ENCODE data around the gene GPATCH3. TPM values are rescaled to one million over a fixed set of nuclear protein-coding genes. Genes with fewer than 3 reads are reported as not detected.

Gene GPATCH3
- total and polyA plus RNA-seq, 2 donors (not counting 3 experiments of a cell fraction or from before 2014, with no cell fraction given): 12.1 to 17.7 TPM

DNA sequence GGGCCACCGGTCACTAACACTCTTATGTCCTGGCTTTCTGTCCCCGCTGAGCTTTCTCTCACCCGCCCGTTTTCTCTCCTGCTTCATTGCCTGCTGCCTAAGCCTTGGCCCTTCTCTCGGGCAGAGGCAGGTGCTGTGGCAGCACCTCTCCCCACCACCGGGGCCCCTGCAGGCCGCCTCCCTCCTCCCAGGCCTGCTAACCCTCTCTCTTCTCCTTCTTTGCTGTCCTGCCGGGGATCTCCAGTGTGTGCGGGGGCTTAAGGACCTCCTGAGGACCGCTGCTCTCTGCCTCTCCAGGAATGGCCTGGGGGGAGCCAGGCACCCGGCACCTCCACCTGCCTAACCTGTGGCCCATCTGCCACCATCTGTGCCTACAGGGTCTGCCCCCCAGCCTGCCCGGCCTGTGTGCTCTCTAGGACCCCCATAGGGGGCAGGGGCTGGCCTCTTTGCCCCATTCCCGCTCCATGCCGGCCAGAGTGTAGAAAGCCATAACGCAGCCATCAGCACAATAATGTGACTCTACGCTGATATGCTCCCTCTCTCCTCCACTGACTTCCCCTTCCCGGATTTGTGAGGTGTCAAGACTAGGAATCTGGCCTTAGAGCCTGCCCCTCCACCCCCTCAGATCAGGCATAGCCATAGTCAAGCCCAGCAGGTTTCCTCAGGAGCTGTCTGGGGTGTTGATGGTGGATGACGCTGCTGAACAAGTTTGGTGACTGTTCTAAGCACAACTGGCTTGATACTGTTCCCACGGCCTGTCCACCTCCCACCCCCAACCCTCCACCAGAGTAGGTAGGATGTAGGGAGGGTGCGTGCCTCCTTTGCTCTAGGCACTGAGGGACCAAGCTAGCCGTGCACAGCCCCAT is 43.4 kb downstream of the GPATCH3 start:
- TF ChIP-seq FOS (IDR thresholded peaks at IDR 0.05; ENCODE audit: borderline replicate concordance, insufficient read depth, low read length) (no peak), GATA2 (IDR thresholded peaks at IDR 0.05; ENCODE audit: insufficient read depth, insufficient read length, low read depth, low read length) (no peak), MYC (IDR thresholded peaks at IDR 0.05; ENCODE audit: low read depth, low read length) (no peak)
- TF ChIP-seq, protein P1, sequence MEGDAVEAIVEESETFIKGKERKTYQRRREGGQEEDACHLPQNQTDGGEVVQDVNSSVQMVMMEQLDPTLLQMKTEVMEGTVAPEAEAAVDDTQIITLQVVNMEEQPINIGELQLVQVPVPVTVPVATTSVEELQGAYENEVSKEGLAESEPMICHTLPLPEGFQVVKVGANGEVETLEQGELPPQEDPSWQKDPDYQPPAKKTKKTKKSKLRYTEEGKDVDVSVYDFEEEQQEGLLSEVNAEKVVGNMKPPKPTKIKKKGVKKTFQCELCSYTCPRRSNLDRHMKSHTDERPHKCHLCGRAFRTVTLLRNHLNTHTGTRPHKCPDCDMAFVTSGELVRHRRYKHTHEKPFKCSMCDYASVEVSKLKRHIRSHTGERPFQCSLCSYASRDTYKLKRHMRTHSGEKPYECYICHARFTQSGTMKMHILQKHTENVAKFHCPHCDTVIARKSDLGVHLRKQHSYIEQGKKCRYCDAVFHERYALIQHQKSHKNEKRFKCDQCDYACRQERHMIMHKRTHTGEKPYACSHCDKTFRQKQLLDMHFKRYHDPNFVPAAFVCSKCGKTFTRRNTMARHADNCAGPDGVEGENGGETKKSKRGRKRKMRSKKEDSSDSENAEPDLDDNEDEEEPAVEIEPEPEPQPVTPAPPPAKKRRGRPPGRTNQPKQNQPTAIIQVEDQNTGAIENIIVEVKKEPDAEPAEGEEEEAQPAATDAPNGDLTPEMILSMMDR (IDR thresholded peaks at IDR 0.05; ENCODE audit: extremely low read depth in 1 of 2, insufficient read depth in 1 of 2, low read depth in 1 of 2, low read length in 2 of 2): no peak
- ChIA-PET POLR2A (no interaction called here), CTCF (interaction anchor here (0.6 to 3.6 kb wide), 7 partner anchors 8 to 122 kb away, joined by 3 to 21 read pairs (median 6); partner anchors contain the start of gene ZDHHC18)
- dilution Hi-C loops (cut with MboI; ENCODE audit: extremely low pct_ligation_motif_present, low sequenced_read_pairs): no loop called here
- Histone ChIP-seq H3K9ac (replicated peaks; ENCODE audit: extremely low read depth, insufficient read depth, low read length) (no peak overlapping the region), H3K79me2 (ENCODE audit: control insufficient read depth, insufficient read depth, low read length) (no peaks in the 10 kb centered on the region), H3K4me3 (replicated peaks in 1 of 3; ENCODE audit: insufficient read depth in 1 of 3, low read depth in 1 of 3, low read length in 3 of 3) (no peak overlapping the region), H3K9me1 (replicated peaks; ENCODE audit: control insufficient read depth, extremely low read depth, insufficient read depth, low read length) (no peaks in the 10 kb centered on the region), H3K27ac (ENCODE audit: insufficient read depth, low read depth, low read length) (no peak overlapping the region), H4K20me1 (replicated peaks; ENCODE audit: control insufficient read depth, extremely low read depth, insufficient read depth, low read length) (no peaks in the 10 kb centered on the region), H3K4me1 (ENCODE audit: control insufficient read depth, extremely low read depth, insufficient read depth, low read length) (no peaks in the 10 kb centered on the region), H2AFZ (ENCODE audit: low read depth, low read length) (no peak overlapping the region), H3K27me3 (ENCODE audit: control insufficient read depth in 2 of 2, insufficient read depth in 2 of 2, low read length in 2 of 2) (no peaks in the 10 kb centered on the region), H3K36me3 (ENCODE audit: control insufficient read depth in 2 of 2, extremely low read depth in 1 of 2, insufficient read depth in 2 of 2, low read length in 2 of 2) (peaks cover 4 to 15% of the 10 kb centered on the region in 2 experiments), H3K4me2 (ENCODE audit: insufficient read depth, low read length) (no peak overlapping the region), H3K9me3 (replicated peaks; ENCODE audit: control insufficient read depth, insufficient read depth, low read length) (no peaks in the 10 kb centered on the region)
- FAIRE-seq: no peak
- intact Hi-C loops (cut with micrococcal nuclease): no loop called here
- BruUV-seq (replicated peaks): no TSS peak
- DNase-seq (ENCODE audit: low read depth, low spot score): no peak

All from endothelial cell of umbilical vein (primary cell).